ES-I3 (cell line): ENCODE data around the gene CCDC88C.
"Not testable (repeated sequence)": the region's sequence is repeated elsewhere in the genome, so short reads cannot be mapped to it uniquely, and the experiment has no call there.

Experiments
- H3K36me3 ChIP-seq: 2 replicates; pipeline ENCODE4 v1.6.1; 2013; ENCODE audit warnings: mild to moderate bottlenecking, low read length, control low read depth, moderate library complexity; ENCODE audit not compliant: insufficient read depth
- H3K4me1 ChIP-seq: 2 replicates; pipeline ENCODE4 v1.6.1; 2013; ENCODE audit warnings: mild to moderate bottlenecking, control low read depth, low read length; ENCODE audit not compliant: insufficient read depth
- H3K9ac ChIP-seq: 2 replicates; pipeline ENCODE4 v1.6.1; 2013; ENCODE audit warnings: low read depth, mild to moderate bottlenecking, low read length, moderate library complexity
- H3K9me3 ChIP-seq: 2 replicates; pipeline ENCODE4 v1.6.1; 2013; ENCODE audit warnings: mild to moderate bottlenecking, low read length, moderate library complexity; ENCODE audit not compliant: control insufficient read depth, insufficient read depth

CCDC88C gene

GRCh38 chr14:91258876-91259275 is 158.7 kb downstream of the CCDC88C start:
- Histone ChIP-seq H3K9ac (no peak overlapping the region), H3K36me3 (no peaks in the 10 kb centered on the region)

GRCh38 chr14:91258011-91258618 is 159.5 kb downstream of the CCDC88C start:
- Histone ChIP-seq H3K36me3 (no peaks in the 10 kb centered on the region), H3K9ac (no peak overlapping the region), H3K4me1 (peaks cover 8% of the 10 kb centered on the region)

More at GRCh38 chr14:91258876-91259275, 158.7 kb downstream of the CCDC88C start:
- H3K4me1 ChIP-seq: peaks cover 8% of the 10 kb centered on the region
- H3K9me3 ChIP-seq: no peaks in the 10 kb centered on the region

GRCh38 chr14:91257328-91258010 is 160.2 kb downstream of the CCDC88C start:
- H3K36me3 ChIP-seq: no peaks in the 10 kb centered on the region
- peaks cover 10% of the 10 kb centered on the region for H3K4me1 ChIP-seq
- no peaks in the 10 kb centered on the region for H3K9me3 ChIP-seq
- H3K9ac ChIP-seq: no peak overlapping the region

More at GRCh38 chr14:91258011-91258618, 159.5 kb downstream of the CCDC88C start:
- no peaks in the 10 kb centered on the region for H3K9me3 ChIP-seq

- H3K36me3 ChIP-seq: no peaks in the 10 kb centered on the region
- H3K9ac ChIP-seq: no peak overlapping the region
- H3K4me1 ChIP-seq: peaks cover 10% of the 10 kb centered on the region
- no peaks in the 10 kb centered on the region for H3K9me3 ChIP-seq
Measured at GRCh38 chr14:91256661-91257060, 161.0 kb downstream of the CCDC88C start.

GRCh38 chr14:91255026-91255695 is 162.5 kb downstream of the CCDC88C start:
- H3K9ac ChIP-seq: no peak overlapping the region
- peaks cover 13% of the 10 kb centered on the region for H3K4me1 ChIP-seq
- H3K9me3 ChIP-seq: no peaks in the 10 kb centered on the region

GRCh38 chr14:91254461-91254860 is 163.2 kb downstream of the CCDC88C start:
- peaks cover 13% of the 10 kb centered on the region for H3K4me1 ChIP-seq
- no peaks in the 10 kb centered on the region for H3K36me3 ChIP-seq
- no peak overlapping the region for H3K9ac ChIP-seq
- no peaks in the 10 kb centered on the region for H3K9me3 ChIP-seq

More at GRCh38 chr14:91255026-91255695, 162.5 kb downstream of the CCDC88C start:
- no peaks in the 10 kb centered on the region for H3K36me3 ChIP-seq

- peaks cover 13% of the 10 kb centered on the region for H3K4me1 ChIP-seq
- H3K9ac ChIP-seq: peak overlapping the region; percentile 58
Measured at GRCh38 chr14:91253795-91254323, 163.8 kb downstream of the CCDC88C start.

GRCh38 chr14:91252871-91253794 is 164.5 kb downstream of the CCDC88C start:
- Histone ChIP-seq H3K9ac (peak overlapping the region; percentile 58), H3K9me3 (no peaks in the 10 kb centered on the region), H3K36me3 (no peaks in the 10 kb centered on the region), H3K4me1 (peaks cover 13% of the 10 kb centered on the region)

More at GRCh38 chr14:91253795-91254323, 163.8 kb downstream of the CCDC88C start:
- no peaks in the 10 kb centered on the region for H3K9me3 ChIP-seq
- no peaks in the 10 kb centered on the region for H3K36me3 ChIP-seq

- Histone ChIP-seq H3K4me1 (0 out of 2 replicates have a peak, but pooled peaks cover 6% of the 10 kb centered on the region), H3K9me3 (no peaks in the 10 kb centered on the region), H3K9ac (no peak overlapping the region), H3K36me3 (no peaks in the 10 kb centered on the region)
Measured at GRCh38 chr14:91250912-91251311, 166.7 kb downstream of the CCDC88C start.

GRCh38 chr14:91249841-91250616 is 167.6 kb downstream of the CCDC88C start:
- no peaks in the 10 kb centered on the region for H3K9me3 ChIP-seq
- no peak overlapping the region for H3K9ac ChIP-seq
- 0 out of 2 replicates have a peak, but pooled peaks cover 6% of the 10 kb centered on the region for H3K4me1 ChIP-seq
- no peaks in the 10 kb centered on the region for H3K36me3 ChIP-seq

- H3K36me3 ChIP-seq: no peaks in the 10 kb centered on the region
- peaks cover 9% of the 10 kb centered on the region; the same call in 1 of the 2 replicates for H3K4me1 ChIP-seq
- H3K9ac ChIP-seq: no peak overlapping the region
- no peaks in the 10 kb centered on the region for H3K9me3 ChIP-seq
Measured at GRCh38 chr14:91246051-91246852, 171.4 kb downstream of the CCDC88C start.

- not testable (repeated sequence) for H3K9me3 ChIP-seq, H3K36me3 ChIP-seq, H3K9ac ChIP-seq, H3K4me1 ChIP-seq
Measured at GRCh38 chr14:91245616-91246015, 172.0 kb downstream of the CCDC88C start.
